ENCODE results near the gene TSPAN16.
"Not testable (repeated sequence)": the region's sequence is repeated elsewhere in the genome, so short reads cannot be mapped to it uniquely, and the experiment has no call there.

TSPAN16 gene

GRCh38 chr19:11324079-11324661, 28.2 kb downstream of the TSPAN16 start:
- peak; percentile 86 for DNase-seq (ENCODE audit: low spot score)
- Histone ChIP-seq H3K4me3 (peak overlapping the region; percentile 21), H3K27ac (peak overlapping the region; percentile 63 to 76)
- no peak for TF ChIP-seq CTCF (IDR thresholded peaks at IDR 0.05)

GRCh38 chr19:11324748-11325389, 28.9 kb downstream of the TSPAN16 start:
- H3K27ac ChIP-seq = peak overlapping the region; percentile 63 to 76
- TF ChIP-seq CTCF (IDR thresholded peaks at IDR 0.05) = no peak
- no peak overlapping the region for H3K4me3 ChIP-seq
- no peak for DNase-seq (ENCODE audit: low spot score)

- TF ChIP-seq CTCF (IDR thresholded peaks at IDR 0.05) = no peak
- Histone ChIP-seq H3K27ac (peak overlapping the region in 1 of 2 donors; percentile 76), H3K4me3 (no peak overlapping the region)
- no peak for DNase-seq (ENCODE audit: low spot score)
These were observed 29.6 kb downstream of the TSPAN16 start for GRCh38 chr19:11325544-11325943.

- no peak for TF ChIP-seq CTCF (IDR thresholded peaks at IDR 0.05)
- DNase-seq (ENCODE audit: low spot score) = no peak
- Histone ChIP-seq H3K4me3 (no peak overlapping the region), H3K27ac (no peak overlapping the region)
These were observed 34.2 kb downstream of the TSPAN16 start for GRCh38 chr19:11330127-11330526.

- Histone ChIP-seq H3K4me3 (no peak overlapping the region), H3K27ac (no peak overlapping the region)
- no peak for TF ChIP-seq CTCF (IDR thresholded peaks at IDR 0.05)
- DNase-seq (ENCODE audit: low spot score) = no peak
These were observed 35.5 kb downstream of the TSPAN16 start for GRCh38 chr19:11331502-11331901.

- Histone ChIP-seq H3K4me3 (no peak overlapping the region), H3K27ac (no peak overlapping the region)
- TF ChIP-seq CTCF (IDR thresholded peaks at IDR 0.05) = no peak
- no peak for DNase-seq (ENCODE audit: low spot score)
These were observed 36.9 kb downstream of the TSPAN16 start for GRCh38 chr19:11332822-11333221.

- H3K27ac ChIP-seq; H3K4me3 ChIP-seq; DNase-seq (ENCODE audit: low spot score): not testable (repeated sequence)
These were observed 37.9 kb downstream of the TSPAN16 start for GRCh38 chr19:11333838-11334237.

All from coronary artery (tissue), 2 donors.